ENCODE results near the gene CREB5.
A peak's percentile ranks its signal among the peaks of the same experiment; 100 is the strongest.

CREB5 gene

GRCh38 chr7:28618383-28618782 lies 206.1 kb downstream of the CREB5 start:
- DNase-seq: no peak

GRCh38 chr7:28619256-28619655 lies 206.9 kb downstream of the CREB5 start:
- DNase-seq: no peak

GRCh38 chr7:28621369-28621841 lies 209.1 kb downstream of the CREB5 start:
- DNase-seq: no peak

- DNase-seq: no peak
Observed at GRCh38 chr7:28623105-28623730, 210.9 kb downstream of the CREB5 start.

- no peak for DNase-seq
Observed at GRCh38 chr7:28623863-28624262, 211.5 kb downstream of the CREB5 start.

GRCh38 chr7:28625432-28625831 lies 213.1 kb downstream of the CREB5 start:
- no peak for DNase-seq

GRCh38 chr7:28626221-28626620 lies 213.9 kb downstream of the CREB5 start:
- DNase-seq: no peak

- peak; percentile 2 to 3 for DNase-seq
Observed at GRCh38 chr7:28626624-28627262, 214.4 kb downstream of the CREB5 start.

- DNase-seq: no peak
Observed at GRCh38 chr7:28627263-28627653, 214.9 kb downstream of the CREB5 start.

GRCh38 chr7:28627896-28628295 lies 215.6 kb downstream of the CREB5 start:
- DNase-seq: no peak

GRCh38 chr7:28629216-28629842 lies 217.0 kb downstream of the CREB5 start:
- no peak for DNase-seq

- DNase-seq: no peak
Observed at GRCh38 chr7:28630350-28630749, 218.0 kb downstream of the CREB5 start.

GRCh38 chr7:28631995-28632394 lies 219.7 kb downstream of the CREB5 start:
- no peak for DNase-seq

- no peak for DNase-seq
Observed at GRCh38 chr7:28638914-28639313, 226.6 kb downstream of the CREB5 start.

- DNase-seq: no peak
Observed at GRCh38 chr7:28640001-28640400, 227.7 kb downstream of the CREB5 start.

- DNase-seq: no peak
Observed at GRCh38 chr7:28641752-28642545, 229.6 kb downstream of the CREB5 start.

- DNase-seq: no peak
Observed at GRCh38 chr7:28643188-28643569, 230.9 kb downstream of the CREB5 start.

GRCh38 chr7:28643584-28644340 lies 231.4 kb downstream of the CREB5 start:
- no peak for DNase-seq

- no peak for DNase-seq
Observed at GRCh38 chr7:28645866-28646265, 233.5 kb downstream of the CREB5 start.

- no peak for DNase-seq
Observed at GRCh38 chr7:28646376-28647075, 234.2 kb downstream of the CREB5 start.

GRCh38 chr7:28647076-28647421 lies 234.7 kb downstream of the CREB5 start:
- no peak for DNase-seq

GRCh38 chr7:28649189-28649588 lies 236.9 kb downstream of the CREB5 start:
- DNase-seq: no peak
